GM10248 (cell line): ENCODE measurements around the gene HOGA1.

ENCODE experiments used
- CTCF ChIA-PET: fragments of 300-600 bp; sonication (Branson Sonifier 250); formaldehyde crosslinking; extraction: SDS; loops from one replicate; lab custom pipeline; 2021; ENCODE audit warnings: antibody characterized with exemption; lab: Yijun Ruan, JAX
- POLR2A ChIA-PET: fragments of 350-650 bp; sonication (Branson Sonifier 250); formaldehyde crosslinking; extraction: SDS; loops from one replicate; lab custom pipeline; 2020; ENCODE audit warnings: antibody characterized with exemption; lab: Yijun Ruan, JAX
- DNase-seq: peaks from one replicate; pipeline ENCODE4 v3.0.0; 2012; ENCODE audit errors: extremely low spot score
- CTCF ChIP-seq: IDR thresholded peaks from 2 replicates; pipeline ENCODE4 v1.5.1; 2012; ENCODE audit warnings: mild to moderate bottlenecking, low read depth; ENCODE audit errors: extremely low read depth, missing control alignments, control extremely low read depth

The HOGA1 gene

DNA sequence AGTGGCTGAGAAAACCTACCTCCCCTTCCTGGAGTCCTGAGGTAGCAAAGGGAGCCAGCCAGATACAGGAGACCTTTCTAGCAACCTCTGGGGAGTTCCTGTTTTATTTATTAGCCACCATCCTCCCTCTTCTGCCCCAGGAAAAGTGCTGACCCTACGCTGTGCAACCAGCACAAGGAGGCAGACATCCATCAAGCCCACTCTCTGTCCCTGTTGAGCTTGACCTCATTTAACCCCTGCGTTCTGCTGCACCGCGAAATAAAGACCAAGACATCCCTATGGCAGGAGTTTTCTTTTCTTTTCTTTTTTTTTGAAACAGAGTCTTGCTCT, 37.0 kb upstream of the HOGA1 start:
- CTCF ChIA-PET, result interaction anchor here (10.5 kb wide), 1 partner anchor 11 kb away, joined by 108 read pairs; no protein-coding TSS in a partner anchor
- no peak for TF ChIP-seq CTCF
- DNase-seq, result no peak
- POLR2A ChIA-PET, result no interaction called here

GRCh38 chr10:97547962-97548361, 36.2 kb upstream of the HOGA1 start:
- ChIA-PET POLR2A (no interaction called here), CTCF (interaction anchor here (0.9 to 10.5 kb wide), 2 partner anchors 12 to 24 kb away, joined by 3 to 108 read pairs; no protein-coding TSS in a partner anchor)
- no peak for DNase-seq
- no peak for TF ChIP-seq CTCF

DNA sequence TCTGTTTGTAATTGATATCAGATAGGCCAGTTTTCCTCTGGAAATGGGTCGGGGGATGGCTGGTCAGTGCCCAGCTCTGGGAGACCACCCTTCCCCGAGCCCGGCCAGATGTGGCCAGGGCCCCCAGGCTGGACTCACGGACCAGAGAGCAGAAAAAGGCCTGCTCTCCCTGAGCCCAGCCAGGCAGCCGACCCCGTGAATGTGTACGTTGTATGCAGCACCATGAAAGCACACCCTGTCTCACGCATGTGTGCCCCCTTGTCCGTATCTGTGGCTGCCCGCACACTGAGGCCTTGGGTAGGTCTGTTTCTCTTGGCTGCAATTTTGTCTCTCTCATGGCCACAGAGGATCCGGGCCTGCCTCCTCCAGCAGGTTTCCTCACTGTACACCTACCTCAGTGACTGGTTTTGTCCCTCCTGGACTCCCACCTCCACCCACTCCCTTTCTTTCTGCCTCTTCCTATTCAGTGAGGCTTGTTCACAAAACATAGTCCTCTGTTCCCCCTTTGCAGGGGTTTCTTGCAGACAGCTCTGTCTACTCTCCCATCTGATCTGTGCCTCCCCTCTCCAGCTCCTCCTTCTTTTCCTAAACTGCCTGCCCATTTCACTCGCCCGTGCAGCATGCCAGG, 35.2 kb upstream of the HOGA1 start:
- ChIA-PET CTCF (interaction anchor here (0.9 to 10.5 kb wide), 3 partner anchors 13 to 218 kb away, joined by 3 to 108 read pairs (median 3); no protein-coding TSS in a partner anchor), POLR2A (interaction anchor here (1.0 kb wide), 1 partner anchor 85 kb away, joined by 3 read pairs; no protein-coding TSS in a partner anchor)
- no peak for DNase-seq
- TF ChIP-seq CTCF, result no peak

GRCh38 chr10:97549587-97550322, 34.4 kb upstream of the HOGA1 start:
- no peak for TF ChIP-seq CTCF
- ChIA-PET CTCF (interaction anchor here (1.2 to 10.5 kb wide), 3 partner anchors 14 to 218 kb away, joined by 3 to 108 read pairs (median 3); no protein-coding TSS in a partner anchor), POLR2A (interaction anchor here (1.0 kb wide), 1 partner anchor 86 kb away, joined by 3 read pairs; no protein-coding TSS in a partner anchor)

GRCh38 chr10:97550336-97551149, 33.6 kb upstream of the HOGA1 start:
- no peak for DNase-seq
- ChIA-PET CTCF (interaction anchor here (1.2 to 10.5 kb wide), 5 partner anchors 15 to 217 kb away, joined by 3 to 108 read pairs (median 3); partner anchors contain the start of gene HOGA1), POLR2A (no interaction called here)
- no peak for TF ChIP-seq CTCF

More at GRCh38 chr10:97549587-97550322, 34.4 kb upstream of the HOGA1 start:
- DNase-seq, result no peak

- POLR2A ChIA-PET, result interaction anchor here (0.5 kb wide), 1 partner anchor 136 kb away, joined by 5 read pairs; no protein-coding TSS in a partner anchor
- no peak for TF ChIP-seq CTCF
- CTCF ChIA-PET, result interaction anchor here (1.6 to 10.5 kb wide), 5 partner anchors 9 to 143 kb away, joined by 3 to 108 read pairs (median 21); partner anchors contain the start of gene HOGA1
- DNase-seq, result no peak
Observed at GRCh38 chr10:97551271-97551670, 32.9 kb upstream of the HOGA1 start.
